GM18873 (cell line): ENCODE results near the gene HLA-A.
A peak's percentile ranks its signal among the peaks of the same experiment; 100 is the strongest.
"Not testable (repeated sequence)": the region's sequence is repeated elsewhere in the genome, so short reads cannot be mapped to it uniquely, and the experiment has no call there.

Experiments
- ATAC-seq: cut with Tn5 transposase; IDR thresholded peaks from one replicate; pipeline ENCODE4 v1.9.1; 2021; ENCODE audit warnings: mild to moderate bottlenecking, moderate library complexity, moderate number of reproducible peaks; ENCODE audit not compliant: unreplicated experiment, low FRiP score

The HLA-A gene

DNA sequence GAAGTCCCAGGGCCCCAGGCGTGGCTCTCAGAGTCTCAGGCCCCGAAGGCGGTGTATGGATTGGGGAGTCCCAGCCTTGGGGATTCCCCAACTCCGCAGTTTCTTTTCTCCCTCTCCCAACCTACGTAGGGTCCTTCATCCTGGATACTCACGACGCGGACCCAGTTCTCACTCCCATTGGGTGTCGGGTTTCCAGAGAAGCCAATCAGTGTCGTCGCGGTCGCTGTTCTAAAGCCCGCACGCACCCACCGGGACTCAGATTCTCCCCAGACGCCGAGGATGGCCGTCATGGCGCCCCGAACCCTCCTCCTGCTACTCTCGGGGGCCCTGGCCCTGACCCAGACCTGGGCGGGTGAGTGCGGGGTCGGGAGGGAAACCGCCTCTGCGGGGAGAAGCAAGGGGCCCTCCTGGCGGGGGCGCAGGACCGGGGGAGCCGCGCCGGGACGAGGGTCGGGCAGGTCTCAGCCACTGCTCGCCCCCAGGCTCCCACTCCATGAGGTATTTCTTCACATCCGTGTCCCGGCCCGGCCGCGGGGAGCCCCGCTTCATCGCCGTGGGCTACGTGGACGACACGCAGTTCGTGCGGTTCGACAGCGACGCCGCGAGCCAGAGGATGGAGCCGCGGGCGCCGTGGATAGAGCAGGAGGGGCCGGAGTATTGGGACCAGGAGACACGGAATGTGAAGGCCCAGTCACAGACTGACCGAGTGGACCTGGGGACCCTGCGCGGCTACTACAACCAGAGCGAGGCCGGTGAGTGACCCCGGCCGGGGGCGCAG lies at the start of gene HLA-A:
HLA-A (plus strand) TSS at position 258 of the 778 bp plus-strand sequence; CDS start at position 280, 22 bp downstream.
- peak; percentile 87 for ATAC-seq

DNA sequence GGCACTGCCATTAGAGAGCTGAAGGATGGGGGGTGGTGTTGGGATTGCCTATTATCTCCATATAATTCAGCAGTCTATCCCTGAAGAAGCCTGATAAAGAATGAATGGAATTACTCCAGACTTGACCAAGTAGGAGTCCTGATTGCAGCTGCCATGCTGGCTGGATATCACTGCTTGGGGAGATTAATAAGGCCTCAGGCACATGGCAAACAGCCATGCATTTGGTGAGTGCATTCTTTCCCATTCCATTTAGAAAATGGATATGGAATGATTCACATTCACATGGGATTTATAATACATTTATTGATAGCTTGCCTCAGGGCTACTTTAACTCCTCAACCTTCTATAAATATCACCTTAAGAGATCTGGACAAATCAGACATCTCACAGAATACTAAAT lies 49.6 kb upstream of the HLA-A start:
- ATAC-seq: no peak

DNA sequence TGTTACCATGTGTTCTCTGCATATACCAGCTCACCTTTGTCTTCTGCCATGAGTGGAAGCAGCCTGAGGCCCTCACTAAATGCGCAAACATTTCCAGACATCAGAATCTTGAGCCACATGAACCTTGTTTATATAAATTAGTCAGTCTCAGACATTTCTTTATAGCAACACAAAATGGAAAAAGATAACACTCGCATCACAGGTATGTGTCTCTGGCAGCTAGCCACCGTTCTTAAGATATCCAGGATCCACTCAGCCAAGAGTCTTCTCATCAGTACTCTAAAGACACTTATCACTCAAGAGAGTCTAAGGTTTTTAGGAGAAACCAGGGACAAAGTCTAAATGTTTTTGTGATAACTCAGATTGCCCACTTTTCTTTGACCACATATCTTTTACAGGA lies 43.1 kb upstream of the HLA-A start:
- ATAC-seq: no peak

DNA sequence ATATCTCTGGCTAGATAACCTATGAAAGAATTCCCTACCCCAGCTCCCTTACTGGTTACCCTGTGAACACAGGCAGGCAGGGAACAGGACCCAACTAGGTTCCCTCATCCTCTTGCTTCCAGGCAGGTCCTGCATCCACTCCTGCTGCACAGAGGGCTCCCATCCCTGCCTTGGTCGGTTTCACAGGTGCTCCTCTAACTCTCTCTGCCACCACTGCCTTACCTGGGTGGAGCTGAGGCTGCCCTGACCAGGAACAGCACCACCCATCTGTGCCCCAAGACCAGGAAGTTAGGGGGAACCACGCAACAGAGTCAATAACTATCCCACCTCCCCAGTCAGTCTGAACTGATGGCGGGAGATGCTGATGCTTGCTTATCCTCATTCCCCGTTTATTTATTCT lies 37.0 kb upstream of the HLA-A start:
- ATAC-seq: no peak

DNA sequence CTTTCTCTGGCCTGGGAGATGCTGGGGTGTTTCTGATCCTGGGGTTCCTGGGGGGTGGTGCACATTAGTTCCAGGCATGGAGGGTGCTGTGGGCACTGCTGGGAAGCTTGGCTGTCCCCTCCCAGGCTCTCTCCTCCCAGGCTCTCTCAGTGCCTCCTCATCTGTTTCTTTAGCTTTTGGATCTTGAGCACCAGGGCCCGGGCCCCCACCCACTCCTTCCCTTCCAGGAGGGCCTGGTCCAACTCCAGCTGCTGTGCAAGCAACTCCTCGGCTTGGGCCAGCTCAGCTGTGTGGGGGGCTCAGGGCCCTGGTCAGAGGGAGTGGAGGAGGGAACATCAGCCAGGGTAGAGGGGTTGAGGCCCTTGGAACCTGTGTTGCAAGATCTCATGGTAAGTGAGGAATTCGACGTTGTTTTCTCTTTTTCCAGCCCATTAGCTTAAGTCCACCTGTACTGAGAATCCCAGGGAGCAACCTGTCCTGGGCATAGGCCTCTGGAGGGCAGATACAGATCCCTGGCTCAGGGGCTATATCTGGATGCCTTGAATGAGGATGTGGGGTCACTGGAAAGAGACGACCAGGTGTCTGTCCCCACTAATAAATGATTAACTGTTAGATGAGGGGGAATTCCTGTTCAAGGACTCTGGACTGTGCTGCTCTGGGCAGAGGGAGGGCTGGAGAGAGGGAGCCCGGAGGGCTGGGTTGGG lies 34.5 kb upstream of the HLA-A start:
- ATAC-seq: no peak

DNA sequence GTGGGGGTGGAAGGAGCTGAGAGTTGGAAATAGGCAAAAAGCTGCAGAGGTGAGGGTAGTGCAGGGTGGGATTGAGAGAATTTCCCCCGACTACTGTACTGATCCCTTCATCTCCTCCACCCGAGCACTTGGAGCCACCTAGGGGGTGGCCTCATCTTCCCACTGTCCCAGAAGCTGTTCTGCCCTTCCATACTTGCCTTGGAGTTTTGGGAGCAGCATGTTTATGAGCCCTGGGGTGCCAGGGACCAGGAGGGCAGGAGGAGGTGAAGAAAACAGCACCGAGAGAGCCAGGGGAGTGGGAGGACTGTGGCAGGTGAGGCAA lies 34.0 kb upstream of the HLA-A start:
- no peak for ATAC-seq

DNA sequence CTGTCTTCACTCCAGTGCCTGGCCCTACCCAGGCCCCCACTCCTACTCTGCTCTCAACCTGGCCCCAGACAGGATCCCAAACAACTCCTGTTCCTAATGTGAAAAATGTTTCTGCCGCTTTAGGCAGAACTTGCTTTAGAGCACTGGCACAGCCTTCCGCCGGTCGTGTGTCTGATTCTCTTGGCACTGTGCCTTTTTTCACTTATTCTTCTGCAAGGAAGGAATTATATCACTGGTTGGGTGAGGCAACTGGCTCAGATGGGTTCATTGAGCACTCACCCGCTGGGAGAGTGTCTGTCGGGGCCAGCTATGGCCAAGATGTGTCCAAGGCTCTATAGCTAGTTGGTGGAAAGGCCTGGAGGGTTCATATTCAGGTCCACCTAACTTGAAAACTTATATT lies 33.6 kb upstream of the HLA-A start:
- ATAC-seq: no peak

DNA sequence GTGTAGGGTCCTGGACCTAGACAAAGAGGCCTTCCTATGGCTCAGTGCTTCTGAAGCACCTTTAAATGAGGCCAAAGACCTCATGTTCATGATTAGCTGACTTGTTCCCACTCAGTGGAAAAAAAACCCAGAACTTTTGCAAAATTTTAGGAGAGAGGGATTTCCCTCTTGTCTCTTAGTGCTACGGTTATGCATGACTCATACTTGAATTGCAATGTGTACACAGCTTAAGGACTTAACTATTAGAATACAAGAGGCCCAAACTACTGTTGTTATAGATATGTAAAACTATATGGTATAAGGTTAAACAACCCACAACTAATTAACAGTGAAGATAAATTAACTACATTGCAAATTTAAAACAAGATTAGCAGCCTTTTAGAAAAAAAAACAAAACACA lies 32.3 kb upstream of the HLA-A start:
- no peak for ATAC-seq

DNA sequence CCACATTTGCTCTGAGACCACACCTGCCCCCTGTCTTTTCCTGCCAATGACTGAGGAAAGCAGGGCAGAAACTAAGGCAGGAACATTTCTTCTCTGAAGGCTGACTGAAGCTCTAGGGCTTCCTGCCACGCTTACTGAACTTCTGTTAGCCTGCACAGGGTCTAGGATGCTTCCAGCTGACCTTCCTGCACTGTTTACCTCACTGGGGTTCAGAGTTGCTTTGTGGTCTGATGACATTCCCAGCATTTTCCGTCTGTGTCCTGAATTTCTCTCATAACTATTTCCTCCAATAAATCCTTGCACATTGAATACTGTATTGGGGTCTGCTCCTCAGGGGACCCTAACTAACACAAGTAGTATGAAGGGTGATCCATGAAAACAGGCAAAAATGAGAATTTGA lies 29.5 kb upstream of the HLA-A start:
- ATAC-seq: no peak

DNA sequence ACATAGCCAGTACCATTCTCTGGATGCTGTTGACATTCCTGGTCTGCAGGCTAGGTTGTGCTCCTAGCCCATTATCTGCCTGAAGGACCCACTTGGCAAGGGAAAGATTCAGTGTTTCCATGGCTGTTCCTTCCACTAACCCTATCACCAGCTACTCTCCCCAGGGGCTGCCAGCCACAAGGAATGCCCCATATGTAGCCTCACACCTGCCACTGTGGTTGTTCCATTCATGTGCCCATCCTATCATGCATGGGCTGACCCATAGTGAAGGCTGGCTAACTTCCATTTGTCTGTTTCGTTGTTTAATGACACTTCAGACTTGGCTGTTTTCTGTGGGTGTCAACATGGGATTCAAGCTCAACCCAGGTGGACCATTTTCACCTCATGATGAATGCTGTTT lies 25.6 kb upstream of the HLA-A start:
- ATAC-seq: no peak

DNA sequence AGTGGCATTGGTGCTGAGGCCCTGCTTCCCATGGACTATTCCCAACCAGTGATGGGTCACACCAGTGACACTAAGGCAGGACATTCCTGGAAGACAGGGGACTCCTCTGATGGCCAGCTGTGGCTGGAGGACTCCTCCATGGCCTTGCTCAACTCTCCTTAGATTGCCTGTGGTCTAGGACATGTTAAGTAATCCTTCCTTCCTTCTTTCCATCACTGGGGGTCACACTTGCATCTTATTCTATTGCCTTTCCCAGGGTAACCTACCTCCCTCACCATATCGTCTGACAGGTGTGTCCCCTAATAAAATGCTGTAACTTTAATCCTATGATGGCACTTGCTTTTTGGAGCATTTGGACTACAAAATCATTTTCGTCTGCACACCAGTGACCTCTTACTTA lies 24.5 kb upstream of the HLA-A start:
- ATAC-seq: no peak

DNA sequence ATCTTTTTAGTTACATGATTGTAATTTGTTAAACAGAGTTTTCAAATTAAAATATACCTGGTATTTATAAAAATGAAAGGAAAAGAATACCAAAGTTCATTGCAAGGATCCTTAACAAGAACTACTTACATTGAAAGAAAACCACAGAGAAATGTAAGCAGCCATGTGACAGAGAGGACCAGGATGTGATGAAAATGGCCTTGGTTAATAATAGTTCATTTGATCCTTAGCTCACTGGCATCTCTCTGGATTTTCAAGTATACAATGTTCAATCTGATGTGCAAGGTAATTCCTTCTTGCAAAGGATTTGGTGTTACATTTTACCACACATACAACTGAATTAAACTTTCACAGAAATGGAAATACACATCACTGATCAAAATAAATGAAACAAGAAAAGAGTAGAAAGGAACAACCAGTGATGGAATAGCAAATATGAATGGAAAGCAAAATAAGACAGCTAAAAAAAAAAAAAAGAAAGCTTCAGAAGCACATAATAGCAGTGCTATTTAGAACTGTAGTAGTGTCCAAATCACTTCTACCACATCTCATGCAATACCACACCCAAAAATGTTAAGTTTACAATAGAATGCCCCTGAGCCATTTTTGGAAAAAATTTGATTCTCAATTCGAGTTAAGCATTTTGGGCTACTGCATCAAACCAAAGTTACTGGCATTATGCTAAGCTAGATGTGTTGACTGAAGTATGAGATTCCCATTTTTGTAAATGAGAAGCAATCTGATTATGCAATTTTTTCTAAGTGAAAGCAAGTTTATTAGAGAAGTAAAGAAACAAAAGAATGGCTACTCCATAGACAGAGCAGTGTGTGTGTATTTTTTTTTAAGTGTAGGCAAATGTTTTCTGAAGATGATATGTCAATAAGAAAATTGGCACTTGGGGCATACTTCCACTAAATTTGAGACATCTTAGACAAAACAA lies 22.6 kb upstream of the HLA-A start:
- ATAC-seq: no peak

DNA sequence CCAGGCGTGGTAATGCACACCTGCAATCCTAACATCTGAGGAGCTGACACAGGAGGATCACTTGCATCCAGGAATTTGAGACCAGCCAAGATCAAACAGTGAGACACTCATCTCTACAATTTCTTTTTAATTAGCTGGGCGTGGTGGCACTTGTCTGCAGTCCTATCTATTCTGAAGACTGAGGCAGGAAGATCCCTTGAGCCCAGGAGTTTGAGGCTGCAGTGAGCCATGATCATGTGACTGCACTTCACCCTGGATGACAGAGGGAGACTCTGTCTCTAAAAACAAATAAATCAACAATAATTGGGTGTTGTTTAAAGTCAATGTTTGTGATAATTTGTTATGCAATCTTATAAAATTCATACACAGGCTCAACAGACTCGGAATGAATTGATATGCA lies 18.0 kb upstream of the HLA-A start:
- ATAC-seq: no peak

DNA sequence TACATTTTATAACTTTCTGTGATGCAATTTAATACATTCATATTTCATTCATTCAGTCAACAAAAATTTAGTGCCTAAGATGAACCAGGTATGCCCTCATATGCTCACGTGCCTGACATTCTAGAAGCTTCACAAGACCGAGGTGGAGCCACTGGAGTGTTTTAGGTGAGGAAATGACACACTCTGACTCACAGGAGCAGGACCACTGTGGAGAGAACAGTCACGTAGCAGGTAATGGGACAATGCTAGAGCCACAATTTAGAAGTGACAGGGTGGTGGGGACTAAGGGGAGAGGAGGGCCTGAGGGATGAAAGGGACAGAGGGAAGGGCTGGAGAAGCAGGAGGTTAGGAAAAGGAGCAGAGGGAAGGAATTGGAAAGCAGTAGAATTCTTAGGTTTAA lies 17.6 kb upstream of the HLA-A start:
- no peak for ATAC-seq

DNA sequence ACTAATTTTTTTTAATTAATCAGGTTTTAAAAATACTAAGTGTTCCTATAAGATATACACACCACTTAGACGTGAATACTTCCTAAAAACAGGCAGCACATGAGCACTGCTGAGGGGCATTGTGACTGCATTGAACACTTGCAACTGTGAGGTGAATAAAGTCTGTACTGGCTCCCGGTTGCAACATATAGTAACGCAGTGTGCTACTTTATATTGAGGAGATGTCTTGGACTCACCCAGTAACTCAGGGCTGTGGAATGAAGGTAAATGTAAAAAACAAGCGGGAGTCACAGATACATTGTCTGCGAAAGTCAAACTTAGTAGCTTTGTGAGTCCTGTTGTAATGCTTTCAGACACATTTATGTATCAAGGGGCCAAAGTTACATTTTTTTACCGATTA lies 17.0 kb upstream of the HLA-A start:
- no peak for ATAC-seq

DNA sequence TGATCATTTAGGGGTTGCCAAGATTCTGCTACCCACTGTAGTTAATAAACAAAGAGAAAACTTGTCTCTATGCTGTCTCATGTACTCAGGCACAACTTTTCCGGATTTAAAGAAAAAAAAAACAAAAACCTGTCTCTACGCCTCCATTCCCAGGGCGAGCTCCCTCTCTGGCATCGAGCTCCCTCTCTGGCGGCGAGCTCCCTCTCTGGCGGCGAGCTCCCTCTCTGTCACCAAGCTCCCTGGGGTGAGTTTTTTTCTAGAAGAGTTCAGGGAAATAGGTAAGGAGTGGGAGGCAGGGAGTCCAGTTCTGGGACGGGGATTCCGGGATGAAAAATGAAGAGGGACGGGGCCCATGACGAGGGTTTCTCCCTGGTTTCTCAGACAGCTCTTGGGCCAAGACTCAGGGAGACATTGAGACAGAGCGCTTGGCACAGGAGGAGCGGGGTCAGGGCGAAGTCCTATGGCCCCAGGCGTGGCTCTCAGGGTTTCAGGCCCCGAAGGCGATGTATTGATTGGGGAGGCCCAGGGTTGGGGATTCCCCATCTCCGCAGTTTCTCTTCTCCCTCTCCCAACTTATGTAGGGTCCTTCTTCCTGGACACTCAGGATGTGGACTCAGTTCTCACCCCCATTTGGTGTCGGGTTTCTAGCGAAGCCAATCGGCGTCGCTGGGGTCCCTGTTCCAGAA lies 16.5 kb upstream of the HLA-A start:
- ATAC-seq: no peak

DNA sequence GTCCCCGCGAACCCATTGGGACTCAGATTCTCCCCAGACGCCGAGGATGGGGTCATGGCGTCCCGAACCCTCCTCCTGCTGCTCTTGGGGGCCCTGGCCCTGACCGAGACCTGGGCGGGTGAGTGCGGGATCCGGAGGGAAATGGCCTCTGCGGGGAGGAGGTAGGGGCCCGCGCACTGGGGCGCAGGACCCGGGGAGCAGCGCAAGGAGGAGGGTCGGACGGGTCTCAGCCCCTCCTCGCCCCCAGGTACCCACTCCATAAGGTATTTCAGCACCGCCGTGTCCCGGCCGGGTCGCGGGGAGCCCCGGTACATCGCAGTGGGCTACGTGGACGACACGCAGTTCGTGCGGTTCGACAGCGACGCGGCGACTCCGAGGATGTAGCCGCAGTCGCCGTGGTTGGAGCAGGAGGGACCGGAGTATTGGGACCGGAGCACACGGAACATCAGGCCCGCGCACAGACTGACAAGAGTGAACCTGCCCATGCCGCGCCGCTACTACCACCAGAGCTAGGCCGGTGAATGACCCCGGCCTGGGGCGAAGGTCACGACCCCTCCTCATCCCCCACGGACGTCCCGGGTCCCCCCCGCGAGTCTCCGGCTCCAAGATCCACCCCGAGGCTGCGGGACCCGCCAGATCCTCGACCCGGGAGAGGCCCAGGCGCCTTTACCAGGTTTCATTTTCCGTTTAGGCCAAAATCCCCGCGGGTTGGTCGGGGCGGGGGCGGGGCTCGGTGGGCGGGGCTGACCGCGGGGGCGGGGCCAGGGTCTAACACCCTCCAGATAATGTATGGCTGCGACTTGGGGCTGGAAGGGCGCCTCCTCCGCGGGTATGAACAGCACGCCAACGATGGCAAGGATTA lies 15.7 kb upstream of the HLA-A start:
- no peak for ATAC-seq

DNA sequence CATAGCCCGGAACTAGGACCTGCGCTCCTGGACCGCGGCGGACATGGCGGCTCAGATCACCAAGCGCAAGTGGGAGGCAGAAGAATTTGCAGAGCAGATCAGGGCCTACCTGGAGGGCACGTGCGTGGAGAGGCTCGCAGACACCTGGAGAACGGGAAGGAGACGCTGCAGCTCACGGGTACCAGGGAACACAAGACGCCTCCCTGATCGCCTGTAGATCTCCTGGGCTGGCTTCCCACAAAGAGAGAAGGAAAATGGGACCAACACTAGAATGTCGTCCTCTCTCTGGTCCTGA lies 15.1 kb upstream of the HLA-A start:
- no peak for ATAC-seq

DNA sequence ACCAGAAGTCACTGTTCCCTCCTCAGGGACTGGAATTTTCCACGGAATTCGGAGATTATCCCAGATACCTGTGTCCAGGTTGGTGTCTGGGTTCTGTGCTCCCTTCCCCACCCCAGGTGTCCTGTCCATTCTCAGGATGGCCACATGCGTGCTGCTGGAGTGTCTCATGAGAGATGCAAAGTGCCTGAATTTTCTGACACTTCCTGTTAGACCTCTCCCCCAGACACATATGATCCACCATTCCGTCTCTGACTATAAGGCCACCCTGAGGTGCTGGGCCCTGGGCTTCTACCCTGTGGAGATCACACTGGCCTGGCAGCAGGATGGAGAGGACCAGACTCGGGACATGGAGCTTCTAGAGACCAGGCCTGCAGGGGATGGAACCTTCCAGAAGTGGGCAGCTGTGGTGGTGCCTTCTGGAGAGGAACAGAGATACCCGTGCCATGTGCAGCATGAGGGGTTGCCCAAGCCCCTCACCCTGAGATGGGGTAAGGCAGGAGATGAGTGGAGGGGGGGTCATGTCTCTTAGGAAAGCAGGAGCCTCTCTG lies 14.4 kb upstream of the HLA-A start:
- ATAC-seq: no peak

DNA sequence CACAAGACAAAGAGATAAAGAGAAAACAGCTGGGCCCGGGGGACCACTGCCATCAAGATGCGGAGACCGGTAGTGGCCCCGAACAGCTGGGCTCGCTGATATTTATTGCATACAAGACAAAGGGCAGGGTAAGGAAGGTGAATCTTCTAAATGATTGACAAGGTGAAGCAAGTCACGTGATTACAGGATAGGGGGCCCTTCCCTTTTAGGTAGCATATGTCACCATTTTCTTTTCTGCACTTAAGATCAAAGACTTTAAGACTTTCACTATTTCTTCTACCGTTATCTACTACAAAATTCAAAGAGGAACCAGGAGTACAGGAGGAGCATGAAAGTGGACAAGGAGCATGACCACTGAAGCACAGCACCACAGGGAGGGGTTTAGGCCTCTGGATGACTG lies 12.3 kb upstream of the HLA-A start:
- not testable (repeated sequence) for ATAC-seq
